ENCODE measurements around the gene CDC5L. TPM values are rescaled to one million over a fixed set of nuclear protein-coding genes. Genes with fewer than 3 reads are reported as not detected.
A peak's percentile ranks its signal among the peaks of the same experiment; 100 is the strongest.

The CDC5L gene
- total RNA-seq, 1 donor from 2014 or later: 17.3 TPM

DNA sequence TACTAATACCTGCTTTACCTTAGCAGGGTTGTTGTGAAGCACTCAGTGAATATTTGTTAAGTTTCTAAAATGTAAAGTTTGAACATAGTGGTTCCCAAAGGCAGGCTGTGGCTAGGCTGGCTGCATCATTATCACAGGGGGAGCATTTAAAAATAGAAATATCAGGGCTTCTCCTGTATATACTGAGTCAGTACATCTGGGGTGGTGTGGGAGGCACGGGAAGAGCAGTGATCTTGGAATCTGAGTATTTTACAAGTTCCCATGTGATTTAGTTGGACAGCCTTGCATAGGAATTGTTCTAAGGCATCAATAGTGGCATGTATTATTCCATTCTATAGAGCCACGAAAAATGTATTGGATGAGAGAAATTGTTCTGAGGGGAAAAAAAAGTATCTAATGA, 8.0 kb downstream of the CDC5L start:
- Mint-ChIP-seq H3K27ac (ENCODE audit: unreplicated experiment) (no peak overlapping the region), H3K4me3 (ENCODE audit: unreplicated experiment) (peak overlapping the region; percentile 66), H3K9me3 (ENCODE audit: unreplicated experiment) (no peaks in the 10 kb centered on the region), H3K36me3 (ENCODE audit: low read depth, unreplicated experiment) (peaks cover 27% of the 10 kb centered on the region), H3K4me1 (ENCODE audit: unreplicated experiment) (no peaks in the 10 kb centered on the region), H3K27me3 (ENCODE audit: unreplicated experiment) (peaks cover 1% of the 10 kb centered on the region)
- no peak for DNase-seq (ENCODE audit: low spot score)
- TF ChIP-seq, protein P1, sequence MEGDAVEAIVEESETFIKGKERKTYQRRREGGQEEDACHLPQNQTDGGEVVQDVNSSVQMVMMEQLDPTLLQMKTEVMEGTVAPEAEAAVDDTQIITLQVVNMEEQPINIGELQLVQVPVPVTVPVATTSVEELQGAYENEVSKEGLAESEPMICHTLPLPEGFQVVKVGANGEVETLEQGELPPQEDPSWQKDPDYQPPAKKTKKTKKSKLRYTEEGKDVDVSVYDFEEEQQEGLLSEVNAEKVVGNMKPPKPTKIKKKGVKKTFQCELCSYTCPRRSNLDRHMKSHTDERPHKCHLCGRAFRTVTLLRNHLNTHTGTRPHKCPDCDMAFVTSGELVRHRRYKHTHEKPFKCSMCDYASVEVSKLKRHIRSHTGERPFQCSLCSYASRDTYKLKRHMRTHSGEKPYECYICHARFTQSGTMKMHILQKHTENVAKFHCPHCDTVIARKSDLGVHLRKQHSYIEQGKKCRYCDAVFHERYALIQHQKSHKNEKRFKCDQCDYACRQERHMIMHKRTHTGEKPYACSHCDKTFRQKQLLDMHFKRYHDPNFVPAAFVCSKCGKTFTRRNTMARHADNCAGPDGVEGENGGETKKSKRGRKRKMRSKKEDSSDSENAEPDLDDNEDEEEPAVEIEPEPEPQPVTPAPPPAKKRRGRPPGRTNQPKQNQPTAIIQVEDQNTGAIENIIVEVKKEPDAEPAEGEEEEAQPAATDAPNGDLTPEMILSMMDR (IDR thresholded peaks at IDR 0.05; ENCODE audit: unreplicated experiment): no peak

DNA sequence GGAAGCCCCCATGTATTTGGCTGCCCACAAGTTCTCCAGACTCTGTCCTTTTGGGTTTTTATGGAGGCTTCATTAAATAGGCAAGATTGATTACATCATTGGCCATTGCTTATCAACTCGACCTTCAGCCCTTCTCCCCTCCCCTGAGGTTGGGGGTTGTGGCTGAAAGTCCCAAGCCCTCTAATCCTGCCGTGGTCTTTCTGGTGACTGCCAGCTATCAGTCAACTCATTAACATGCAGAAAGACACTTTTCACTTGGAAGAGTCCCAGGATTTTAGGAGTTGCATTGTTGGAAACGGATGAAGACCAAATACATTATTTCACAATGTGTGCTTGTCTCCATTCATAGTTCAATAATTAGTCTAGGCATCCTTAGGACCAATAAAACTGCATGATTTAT, 9.5 kb downstream of the CDC5L start:
- no peaks in the 10 kb centered on the region for H3K9me3 Mint-ChIP-seq (ENCODE audit: unreplicated experiment)
- H3K36me3 Mint-ChIP-seq (ENCODE audit: low read depth, unreplicated experiment): peaks cover 35% of the 10 kb centered on the region

DNA sequence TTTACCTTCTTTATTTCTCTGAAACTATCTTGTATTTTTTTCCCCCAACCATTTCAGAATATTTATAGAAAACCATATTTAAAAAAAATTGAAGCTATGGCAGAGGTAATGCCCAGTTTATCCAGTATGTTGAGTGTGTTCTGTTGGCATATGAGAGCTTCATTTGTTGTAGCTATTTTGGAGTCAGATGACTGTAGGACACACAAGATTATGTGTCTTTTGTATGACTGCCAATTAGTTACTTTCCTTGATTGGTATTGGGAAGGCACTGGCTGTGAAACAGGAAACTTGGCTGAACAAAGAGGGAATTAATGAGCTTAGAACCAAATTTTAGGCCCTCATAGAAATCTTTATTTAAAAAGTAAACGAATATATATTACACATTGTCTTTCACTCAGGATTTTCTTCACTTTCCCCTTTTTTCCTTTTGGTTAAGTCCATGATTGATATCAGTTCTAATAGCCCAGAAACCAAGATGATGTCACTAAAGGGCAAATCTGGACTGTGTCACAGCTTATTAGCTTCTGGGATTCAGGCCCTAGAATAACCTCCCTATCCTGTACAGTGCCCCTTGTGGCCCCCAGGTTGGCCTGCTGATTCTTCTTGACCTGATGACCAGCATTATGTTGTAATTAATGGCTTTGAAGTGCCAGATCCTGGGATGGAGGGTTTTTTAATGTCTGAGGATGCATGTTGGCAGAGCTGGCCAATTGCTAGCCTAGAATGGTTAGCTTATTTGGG, 10.1 kb downstream of the CDC5L start:
- DNase-seq (ENCODE audit: low spot score): no peak
- Mint-ChIP-seq H3K36me3 (ENCODE audit: low read depth, unreplicated experiment) (peaks cover 35% of the 10 kb centered on the region), H3K4me3 (ENCODE audit: unreplicated experiment) (no peak overlapping the region), H3K4me1 (ENCODE audit: unreplicated experiment) (no peaks in the 10 kb centered on the region), H3K27me3 (ENCODE audit: unreplicated experiment) (no peaks in the 10 kb centered on the region), H3K27ac (ENCODE audit: unreplicated experiment) (no peak overlapping the region), H3K9me3 (ENCODE audit: unreplicated experiment) (no peaks in the 10 kb centered on the region)
- TF ChIP-seq, protein P1 (IDR thresholded peaks at IDR 0.05; ENCODE audit: unreplicated experiment): no peak

More for the DNA sequence above, 9.5 kb downstream of the CDC5L start:
- Mint-ChIP-seq H3K27ac (ENCODE audit: unreplicated experiment) (no peak overlapping the region), H3K4me3 (ENCODE audit: unreplicated experiment) (no peak overlapping the region), H3K27me3 (ENCODE audit: unreplicated experiment) (no peaks in the 10 kb centered on the region), H3K4me1 (ENCODE audit: unreplicated experiment) (no peaks in the 10 kb centered on the region)
- TF ChIP-seq, protein P1 (IDR thresholded peaks at IDR 0.05; ENCODE audit: unreplicated experiment): no peak
- DNase-seq (ENCODE audit: low spot score): no peak

DNA sequence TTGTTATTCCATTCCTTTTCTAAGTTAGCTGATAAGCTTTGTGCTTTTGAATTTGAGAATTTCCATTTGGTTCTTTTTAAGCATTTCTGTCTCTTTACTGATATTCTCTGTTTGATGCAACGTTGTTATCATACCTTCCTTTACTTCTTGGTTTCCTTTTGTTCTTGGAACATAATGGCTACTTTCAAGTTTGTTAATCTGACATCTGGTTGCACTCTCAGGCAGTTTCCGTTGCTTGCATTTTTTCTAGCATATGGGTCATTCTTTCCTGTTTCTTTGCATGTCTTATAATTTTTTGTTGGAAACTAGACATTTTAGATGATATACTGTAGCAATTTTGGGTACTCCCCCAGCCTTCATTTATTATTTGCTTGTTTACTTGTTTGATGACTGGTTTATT, 12.5 kb downstream of the CDC5L start:
- Mint-ChIP-seq H3K4me1 (ENCODE audit: unreplicated experiment) (no peaks in the 10 kb centered on the region), H3K9me3 (ENCODE audit: unreplicated experiment) (no peaks in the 10 kb centered on the region), H3K4me3 (ENCODE audit: unreplicated experiment) (no peak overlapping the region), H3K27me3 (ENCODE audit: unreplicated experiment) (no peaks in the 10 kb centered on the region), H3K36me3 (ENCODE audit: low read depth, unreplicated experiment) (peaks cover 35% of the 10 kb centered on the region), H3K27ac (ENCODE audit: unreplicated experiment) (no peak overlapping the region)
- TF ChIP-seq, protein P1 (IDR thresholded peaks at IDR 0.05; ENCODE audit: unreplicated experiment): no peak
- no peak for DNase-seq (ENCODE audit: low spot score)

DNA sequence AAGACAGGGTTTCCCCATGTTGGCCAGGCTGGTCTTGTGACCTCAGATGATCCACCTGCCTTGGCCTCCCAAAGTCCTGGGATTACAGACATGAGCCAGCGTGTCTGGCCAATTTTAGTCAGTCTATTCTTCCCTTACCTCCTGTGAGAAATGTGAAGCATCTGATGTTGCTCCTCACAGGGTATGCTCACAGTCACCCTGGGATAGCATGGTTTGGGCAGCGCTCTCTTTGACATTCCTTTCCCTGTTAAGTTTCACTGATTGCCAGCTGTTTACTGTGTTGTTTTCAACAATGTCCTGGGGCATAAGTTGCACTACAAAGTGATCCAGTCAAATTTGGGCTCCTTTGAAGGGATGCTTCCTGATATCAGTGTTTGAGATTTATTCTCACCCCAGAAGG, 13.1 kb downstream of the CDC5L start:
- H3K4me3 Mint-ChIP-seq (ENCODE audit: unreplicated experiment): no peak overlapping the region
- H3K9me3 Mint-ChIP-seq (ENCODE audit: unreplicated experiment): no peaks in the 10 kb centered on the region
- H3K27ac Mint-ChIP-seq (ENCODE audit: unreplicated experiment): no peak overlapping the region
- DNase-seq (ENCODE audit: low spot score): no peak
- no peaks in the 10 kb centered on the region for H3K4me1 Mint-ChIP-seq (ENCODE audit: unreplicated experiment)
- peaks cover 34% of the 10 kb centered on the region for H3K36me3 Mint-ChIP-seq (ENCODE audit: low read depth, unreplicated experiment)
- H3K27me3 Mint-ChIP-seq (ENCODE audit: unreplicated experiment): no peaks in the 10 kb centered on the region
- TF ChIP-seq, protein P1 (IDR thresholded peaks at IDR 0.05; ENCODE audit: unreplicated experiment): no peak
